KG1 (cell line): Measurements from ENCODE around the gene CSH2.
"Not testable (repeated sequence)": the region's sequence is repeated elsewhere in the genome, so short reads cannot be mapped to it uniquely, and the experiment has no call there.

Experiments used
- DNase-seq: peaks from one replicate; lab custom pipeline; 2025; lab: John Stamatoyannopoulos, UW

Gene CSH2

DNA sequence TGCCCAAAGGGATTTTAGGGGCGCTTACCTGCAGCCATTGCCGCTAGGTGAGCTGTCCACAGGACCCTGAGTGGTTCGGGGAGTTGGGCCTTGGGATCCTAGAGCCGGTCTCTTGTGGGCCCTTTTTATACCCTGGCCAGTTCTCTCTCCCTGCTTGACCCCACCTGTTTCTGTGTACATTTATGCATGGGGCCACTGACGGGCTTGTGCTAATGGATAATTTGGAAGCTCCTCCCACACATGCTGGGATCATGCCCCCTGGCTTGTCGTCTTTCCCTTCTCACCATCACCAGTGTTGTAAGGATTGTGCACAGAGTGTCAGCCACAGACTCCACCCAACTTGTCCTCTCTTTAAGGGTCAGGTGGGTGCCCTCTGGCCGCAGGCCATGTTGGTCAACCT is at the start of gene CSH2:
TSS of gene CSH2 (minus strand) at position 101 of the 400 bp plus-strand sequence. CDS start at position 38, 63 bp downstream.
- DNase-seq = not testable (repeated sequence)

DNA sequence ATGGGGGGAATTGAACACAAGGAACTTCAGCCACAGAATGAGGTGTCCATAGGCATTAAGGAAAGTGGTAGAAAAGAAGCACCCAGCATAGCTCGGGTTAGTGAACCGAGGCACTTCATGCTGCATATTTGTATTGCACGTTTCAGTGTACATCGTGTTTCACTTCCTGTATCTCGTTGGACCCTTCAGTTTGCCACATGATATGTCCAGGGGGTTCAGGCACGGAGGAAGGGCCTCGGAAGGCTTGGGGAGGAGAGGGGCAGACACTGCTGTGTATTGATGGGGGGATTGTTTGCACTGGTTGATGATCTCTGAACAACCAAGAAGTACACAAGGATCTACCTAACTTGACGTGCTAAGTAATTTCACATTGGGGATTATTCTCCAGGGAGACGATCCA is 48.9 kb upstream of the CSH2 start:
- not testable (repeated sequence) for DNase-seq

DNA sequence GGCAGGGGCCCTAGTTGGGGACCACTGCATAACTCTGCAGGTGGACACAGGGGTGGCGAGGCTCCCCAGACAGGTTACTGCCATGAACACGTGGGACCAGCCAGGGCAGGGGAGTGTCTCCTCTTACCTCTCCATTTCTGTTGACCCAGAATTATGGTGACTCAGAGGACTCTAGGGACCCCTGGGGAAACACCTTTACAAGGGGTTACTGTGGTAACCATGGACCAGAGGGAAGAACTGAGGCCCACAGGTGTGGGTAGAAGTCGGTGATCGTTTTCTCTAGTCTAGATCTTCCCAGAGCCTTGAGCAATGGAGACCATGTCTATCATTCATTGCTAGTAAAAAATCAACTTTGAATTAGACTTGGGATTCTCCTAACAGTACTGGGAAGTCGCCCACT is 47.3 kb upstream of the CSH2 start:
- DNase-seq = not testable (repeated sequence)

DNA sequence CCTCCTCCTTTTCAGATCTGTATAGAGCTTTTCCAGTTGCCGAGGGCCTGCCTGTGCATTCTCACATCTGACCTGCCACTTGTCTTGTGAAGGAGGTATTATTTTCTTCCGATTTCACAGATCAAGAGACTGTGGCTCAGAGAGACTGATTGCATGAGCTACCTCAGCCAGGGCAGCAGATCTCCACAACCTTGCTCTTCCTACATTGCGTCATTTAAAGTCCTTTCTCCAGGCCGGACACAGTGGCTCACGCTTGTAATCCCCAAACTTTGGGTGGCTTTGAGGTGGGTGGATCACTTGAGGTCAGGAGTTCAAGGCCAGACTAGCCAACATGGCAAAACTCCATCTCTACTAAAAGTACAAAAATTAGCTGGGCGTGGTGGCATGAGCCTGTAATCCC is 46.6 kb upstream of the CSH2 start:
- DNase-seq = not testable (repeated sequence)

DNA sequence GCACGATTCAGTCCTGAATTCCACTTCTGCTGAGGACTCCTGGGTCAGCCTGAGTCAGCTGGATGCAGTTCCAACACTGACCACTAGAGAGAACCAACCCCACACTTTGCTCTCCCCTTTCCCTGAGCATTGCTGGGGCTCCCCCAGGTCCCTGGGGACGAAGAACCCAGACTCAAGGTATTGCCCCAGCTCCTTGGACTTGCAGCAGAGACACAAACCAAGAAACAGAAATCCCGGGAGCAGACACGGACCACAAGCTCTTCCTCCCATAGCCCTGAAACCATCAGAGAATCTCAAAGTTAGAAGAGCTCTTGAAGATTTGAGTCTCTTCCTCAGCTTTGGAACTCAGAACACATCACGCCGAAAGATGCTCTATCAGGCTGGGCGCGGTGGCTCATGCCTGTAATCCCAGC is 45.8 kb upstream of the CSH2 start:
- DNase-seq = no peak

DNA sequence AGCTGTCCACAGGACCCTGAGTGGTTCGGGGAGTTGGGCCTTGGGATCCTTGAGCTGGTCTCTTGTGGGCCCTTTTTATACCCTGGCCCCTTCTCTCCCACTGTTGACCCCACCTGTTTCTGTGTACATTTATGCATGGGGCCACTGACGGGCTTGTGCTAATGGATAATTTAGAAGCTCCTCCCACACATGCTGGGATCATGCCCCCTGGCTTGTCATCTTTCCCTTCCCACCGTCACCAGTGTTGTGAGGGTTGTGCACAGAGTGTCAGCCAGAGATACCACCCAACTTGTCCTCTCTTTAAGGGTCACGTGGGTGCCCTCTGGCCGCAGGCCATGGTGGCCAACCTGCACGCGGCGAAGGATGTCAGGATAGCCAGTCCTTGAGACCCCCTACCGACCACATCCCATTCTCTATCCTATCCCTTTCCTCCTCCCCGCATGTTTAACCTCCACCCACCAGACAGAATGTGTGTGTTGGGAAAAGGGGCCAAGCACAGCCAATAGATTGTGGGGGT is 45.4 kb upstream of the CSH2 start, which contains the start of gene GH1:
TSS of gene GH1 (minus strand) at position 51 of the 517 bp plus-strand sequence. CDS start 63 bp downstream, outside the sequence.
- not testable (repeated sequence) for DNase-seq

DNA sequence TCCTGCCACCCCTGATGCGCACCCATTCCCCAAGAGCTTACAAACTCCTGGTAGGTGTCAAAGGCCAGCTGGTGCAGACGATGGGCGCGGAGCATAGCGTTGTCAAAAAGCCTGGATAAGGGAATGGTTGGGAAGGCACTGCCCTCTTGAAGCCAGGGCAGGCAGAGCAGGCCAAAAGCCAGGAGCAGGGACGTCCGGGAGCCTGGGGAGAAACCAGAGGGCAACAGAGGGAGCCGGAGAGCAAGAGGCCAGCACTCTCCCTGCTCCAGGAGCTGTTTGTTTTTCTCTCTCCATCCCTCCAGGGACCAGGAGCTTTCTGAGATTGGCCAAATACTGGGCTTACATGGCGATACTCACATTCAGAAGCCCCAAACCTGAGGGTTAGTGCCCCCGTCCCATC is 44.8 kb upstream of the CSH2 start:
- DNase-seq = no peak

DNA sequence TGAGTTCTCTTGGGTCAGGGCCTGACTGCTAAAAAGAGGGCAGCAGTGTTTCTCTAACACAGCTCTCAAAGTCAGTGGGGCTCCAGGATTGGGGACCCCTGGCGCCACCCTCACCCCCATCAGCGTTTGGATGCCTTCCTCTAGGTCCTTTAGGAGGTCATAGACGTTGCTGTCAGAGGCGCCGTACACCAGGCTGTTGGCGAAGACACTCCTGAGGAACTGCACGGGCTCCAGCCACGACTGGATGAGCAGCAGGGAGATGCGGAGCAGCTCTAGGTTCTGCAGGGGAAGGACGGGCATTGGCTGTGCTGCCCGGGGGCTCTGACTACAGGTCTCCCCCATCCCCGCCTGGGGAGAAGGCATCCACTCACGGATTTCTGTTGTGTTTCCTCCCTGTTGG is 44.2 kb upstream of the CSH2 start:
- DNase-seq = no peak

DNA sequence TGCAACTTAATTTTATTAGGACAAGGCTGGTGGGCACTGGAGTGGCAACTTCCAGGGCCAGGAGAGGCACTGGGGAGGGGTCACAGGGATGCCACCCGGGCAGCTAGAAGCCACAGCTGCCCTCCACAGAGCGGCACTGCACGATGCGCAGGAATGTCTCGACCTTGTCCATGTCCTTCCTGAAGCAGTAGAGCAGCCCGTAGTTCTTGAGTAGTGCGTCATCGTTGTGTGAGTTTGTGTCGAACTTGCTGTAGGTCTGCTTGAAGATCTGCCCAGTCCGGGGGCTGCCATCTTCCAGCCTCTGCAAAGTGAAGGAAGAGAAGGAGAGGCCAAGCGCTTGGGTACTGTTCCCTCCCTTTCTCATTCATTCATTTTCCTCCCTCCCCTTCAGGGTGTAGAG is 43.7 kb upstream of the CSH2 start:
- DNase-seq = not testable (repeated sequence)

DNA sequence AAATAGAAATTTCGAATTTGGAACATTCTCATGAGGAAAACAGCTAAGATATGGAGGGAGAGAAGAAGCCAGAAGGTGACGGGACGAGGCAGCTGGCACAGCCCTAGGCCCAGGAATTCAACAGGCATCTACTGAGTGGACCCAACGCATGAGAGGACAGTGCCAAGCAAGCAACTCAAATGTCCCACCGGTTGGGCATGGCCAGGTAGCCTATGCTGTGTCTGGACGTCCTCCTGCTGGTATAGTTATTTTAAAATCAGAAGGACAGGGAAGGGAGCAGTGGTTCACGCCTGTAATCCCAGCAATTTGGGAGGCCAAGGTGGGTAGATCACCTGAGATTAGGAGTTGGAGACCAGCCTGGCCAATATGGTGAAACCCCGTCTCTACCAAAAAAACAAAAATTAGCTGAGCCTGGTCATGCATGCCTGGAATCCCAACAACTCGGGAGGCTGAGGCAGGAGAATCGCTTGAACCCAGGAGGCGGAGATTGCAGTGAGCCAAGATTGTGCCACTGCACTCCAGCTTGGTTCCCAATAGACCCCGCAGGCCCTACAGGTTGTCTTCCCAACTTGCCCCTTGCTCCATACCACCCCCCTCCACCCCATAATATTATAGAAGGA is 43.2 kb upstream of the CSH2 start:
- DNase-seq = no peak

DNA sequence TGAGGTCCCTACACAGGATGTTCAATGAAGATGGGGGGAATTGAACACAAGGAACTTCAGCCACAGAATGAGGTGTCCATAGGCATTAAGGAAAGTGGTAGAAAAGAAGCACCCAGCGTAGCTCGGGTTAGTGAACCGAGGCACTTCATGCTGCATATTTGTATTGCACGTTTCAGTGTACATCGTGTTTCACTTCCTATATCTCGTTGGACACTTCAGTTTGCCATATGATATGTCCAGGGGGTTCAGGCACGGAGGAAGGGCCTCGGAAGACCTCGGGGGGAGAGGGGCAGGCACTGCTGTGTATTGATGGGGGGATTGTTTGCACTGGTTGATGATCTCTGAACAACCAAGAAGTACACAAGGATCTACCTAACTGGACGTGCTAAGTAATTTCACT is 42.3 kb upstream of the CSH2 start:
- DNase-seq = not testable (repeated sequence)

DNA sequence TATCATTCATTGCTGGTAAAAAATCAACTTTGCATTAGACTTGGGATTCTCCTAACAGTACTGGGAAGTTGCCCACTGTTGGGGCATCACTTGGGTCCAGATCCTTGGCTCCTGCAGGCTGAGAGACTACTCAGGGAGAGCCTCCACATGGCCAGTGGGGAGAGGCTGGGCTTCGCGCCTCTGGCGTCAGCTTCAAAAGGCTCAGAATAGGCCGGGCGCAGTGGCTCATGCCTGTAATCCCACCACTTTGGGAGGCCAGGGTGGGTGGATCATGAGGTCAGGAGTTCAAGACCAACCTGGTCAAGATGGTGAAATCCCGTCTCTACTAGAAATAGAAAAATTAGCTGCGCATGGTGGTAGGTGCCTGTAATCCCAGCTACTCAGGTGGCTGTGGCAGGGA is 41.0 kb upstream of the CSH2 start:
- no peak for DNase-seq

DNA sequence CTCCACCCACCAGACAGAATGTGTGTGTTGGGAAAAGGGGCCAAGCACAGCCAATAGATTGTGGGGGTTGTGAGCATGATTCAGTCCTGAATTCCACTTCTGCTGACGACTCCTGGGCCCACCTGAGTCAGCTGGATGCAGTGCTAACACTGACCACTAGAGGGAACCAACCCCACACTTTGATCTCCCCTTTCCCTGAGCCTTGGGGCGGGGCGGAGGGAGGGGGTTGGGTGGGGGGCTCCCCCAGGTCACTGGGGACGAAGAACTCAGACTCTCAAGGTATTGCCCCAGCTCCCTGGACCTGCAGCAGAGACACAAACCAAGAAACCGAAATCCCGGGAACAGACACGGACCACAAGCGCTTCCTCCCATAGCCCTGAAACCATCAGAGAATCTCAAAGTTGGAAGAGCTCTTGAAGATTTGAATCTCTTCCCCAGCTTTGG is 38.2 kb upstream of the CSH2 start:
- DNase-seq = no peak

DNA sequence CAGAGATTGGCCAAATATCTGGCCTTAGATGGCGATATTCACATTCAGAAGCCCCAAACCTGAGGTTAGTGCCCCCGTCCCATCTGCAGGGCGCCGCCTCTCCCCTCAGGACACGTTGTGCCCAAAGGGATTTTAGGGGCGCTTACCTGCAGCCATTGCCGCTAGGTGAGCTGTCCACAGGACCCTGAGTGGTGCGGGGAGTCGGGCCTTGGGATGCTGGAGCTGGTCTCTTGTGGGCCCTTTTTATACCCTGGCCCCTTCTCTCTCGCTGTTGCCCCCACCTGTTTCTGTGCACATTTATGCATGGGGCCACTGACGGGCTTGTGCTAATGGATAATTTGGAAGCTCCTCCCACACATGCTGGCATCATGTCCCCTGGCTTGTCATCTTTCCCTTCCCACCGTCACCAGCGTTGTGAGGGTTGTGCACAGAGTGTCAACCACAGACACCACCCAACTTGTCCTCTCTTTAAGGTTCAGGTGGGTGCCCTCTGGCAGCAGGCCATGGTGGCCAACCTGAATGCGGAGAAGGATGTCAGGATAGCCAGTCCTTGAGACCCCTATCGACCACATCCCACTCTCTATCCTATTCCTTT is 37.7 kb upstream of the CSH2 start, which contains the start of gene CSHL1:
TSS of gene CSHL1 (minus strand) at position 218 of the 595 bp plus-strand sequence. CDS start at position 156, 62 bp downstream.
- DNase-seq = no peak

DNA sequence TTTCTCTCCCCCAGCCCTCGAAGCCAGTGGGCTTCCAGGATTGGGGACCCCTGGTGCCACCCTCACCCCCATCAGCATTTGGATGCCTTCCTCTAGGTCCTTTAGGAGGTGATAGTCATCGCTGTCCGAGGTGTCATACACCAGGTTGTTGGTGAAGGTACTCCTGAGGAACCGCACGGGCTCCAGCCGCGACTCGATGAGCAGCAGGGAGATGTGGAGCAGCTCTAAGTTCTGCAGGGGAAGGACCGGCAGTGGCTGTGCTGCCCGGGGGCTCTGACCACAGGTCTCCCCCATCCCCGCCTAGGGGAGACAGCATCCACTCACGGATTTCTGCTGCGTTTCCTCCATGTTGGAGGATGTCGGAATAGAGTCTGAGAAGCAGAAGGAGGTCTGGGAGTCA is 36.6 kb upstream of the CSH2 start:
- DNase-seq = no peak

DNA sequence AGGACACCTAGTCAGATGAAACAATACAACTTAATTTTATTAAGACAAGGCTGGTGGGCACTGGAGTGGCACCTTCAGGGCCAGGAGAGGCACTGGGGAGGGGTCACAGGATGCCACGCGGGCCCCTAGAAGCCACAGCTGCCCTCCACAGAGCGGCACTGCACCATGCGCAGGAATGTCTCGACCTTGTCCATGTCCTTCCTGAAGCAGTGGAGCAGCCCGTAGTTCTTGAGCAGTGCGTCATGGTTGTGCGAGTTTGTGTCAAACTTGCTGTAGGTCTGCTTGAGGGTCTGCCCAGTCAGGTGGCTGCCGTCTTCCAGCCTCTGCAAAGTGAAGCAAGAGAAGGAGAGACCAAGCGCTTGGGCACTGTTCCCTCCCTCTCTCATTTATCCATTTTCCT is 36.1 kb upstream of the CSH2 start:
- DNase-seq = not testable (repeated sequence)

DNA sequence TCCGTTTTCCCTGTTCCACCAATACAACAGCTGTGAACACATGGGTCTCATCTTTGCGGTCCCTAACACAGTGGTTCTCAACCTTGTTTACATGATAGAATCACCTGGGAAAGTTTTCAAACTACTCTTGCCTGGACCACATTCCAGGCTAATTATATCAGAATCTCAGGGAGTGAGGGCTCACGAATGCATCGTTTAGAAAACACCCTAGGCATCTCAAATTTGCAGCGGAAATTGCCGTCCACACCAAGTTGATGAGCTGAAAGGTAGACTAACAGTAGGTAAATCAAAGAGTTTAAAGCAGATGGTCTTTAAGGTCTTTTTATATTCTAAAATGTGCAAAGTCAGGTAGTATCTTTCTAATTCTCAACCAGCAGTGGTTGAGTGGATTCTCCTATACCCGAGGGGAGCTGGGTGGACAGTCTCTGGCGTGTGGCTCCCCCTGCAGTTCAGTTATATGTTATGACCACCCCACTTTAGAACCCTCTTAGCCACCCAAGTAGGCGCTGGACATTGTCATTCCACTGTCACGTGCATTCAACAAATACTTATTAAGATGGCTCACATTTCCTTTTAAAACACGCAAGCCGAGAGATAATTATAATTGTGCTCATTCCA is 33.8 kb upstream of the CSH2 start:
- not testable (repeated sequence) for DNase-seq

DNA sequence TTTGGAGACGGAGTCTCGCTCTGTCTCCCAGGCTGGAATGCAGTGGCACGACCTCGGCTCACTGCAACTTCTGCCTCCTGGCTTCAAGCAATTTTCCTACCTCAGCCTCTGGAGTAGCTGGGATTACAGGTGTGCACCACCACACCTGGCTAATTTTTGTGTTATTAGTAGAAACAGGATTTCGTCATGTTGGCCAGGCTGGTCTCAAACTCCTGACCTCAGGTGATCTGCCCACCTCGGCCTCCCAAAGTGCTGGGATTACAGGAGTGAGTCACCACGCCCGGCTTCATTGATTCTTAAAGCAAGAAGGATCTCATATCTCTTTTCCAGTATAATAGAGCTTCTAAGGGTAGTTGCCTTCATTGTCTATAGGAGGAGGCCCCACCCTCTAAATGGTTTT is 31.3 kb upstream of the CSH2 start:
- DNase-seq = not testable (repeated sequence)

DNA sequence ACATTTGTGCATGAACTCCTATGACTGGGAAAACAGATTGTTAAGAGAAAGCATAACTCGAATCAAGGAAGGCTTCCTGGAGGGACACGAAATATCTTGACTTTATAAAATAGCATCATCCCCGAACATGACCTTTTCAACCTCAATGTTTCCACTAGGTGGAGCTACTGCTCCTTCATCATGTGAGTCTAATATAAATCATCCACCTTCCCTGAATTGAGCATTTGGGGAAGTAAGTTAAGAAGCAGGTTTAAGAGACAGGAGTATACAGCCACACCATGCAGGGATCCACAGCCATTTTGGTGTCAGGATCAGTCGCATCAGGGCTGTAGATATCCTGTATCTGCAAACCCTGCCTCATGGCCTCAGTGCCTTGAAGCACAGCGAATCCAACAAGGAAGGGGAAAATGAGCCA is 30.3 kb upstream of the CSH2 start:
- DNase-seq = not testable (repeated sequence)

DNA sequence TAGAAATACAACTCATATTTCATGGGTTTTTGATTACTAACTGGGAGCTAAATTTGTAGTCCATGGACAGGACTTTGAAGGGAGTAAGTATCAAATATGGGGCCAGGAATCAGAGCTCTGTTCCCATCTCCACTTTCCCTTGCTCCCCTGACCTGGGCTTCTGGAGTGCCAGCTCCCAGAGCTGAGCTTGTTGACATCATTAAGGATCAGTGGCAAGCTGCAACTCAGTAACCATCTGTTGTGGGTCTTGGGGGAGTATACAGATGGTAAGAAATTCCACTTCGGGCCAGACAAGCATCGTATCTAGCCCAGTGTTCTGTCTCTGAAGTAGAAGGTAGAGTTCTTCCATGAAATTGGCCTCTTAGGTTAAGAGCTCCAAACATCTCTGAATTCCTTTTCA is 28.5 kb upstream of the CSH2 start:
- DNase-seq = not testable (repeated sequence)

DNA sequence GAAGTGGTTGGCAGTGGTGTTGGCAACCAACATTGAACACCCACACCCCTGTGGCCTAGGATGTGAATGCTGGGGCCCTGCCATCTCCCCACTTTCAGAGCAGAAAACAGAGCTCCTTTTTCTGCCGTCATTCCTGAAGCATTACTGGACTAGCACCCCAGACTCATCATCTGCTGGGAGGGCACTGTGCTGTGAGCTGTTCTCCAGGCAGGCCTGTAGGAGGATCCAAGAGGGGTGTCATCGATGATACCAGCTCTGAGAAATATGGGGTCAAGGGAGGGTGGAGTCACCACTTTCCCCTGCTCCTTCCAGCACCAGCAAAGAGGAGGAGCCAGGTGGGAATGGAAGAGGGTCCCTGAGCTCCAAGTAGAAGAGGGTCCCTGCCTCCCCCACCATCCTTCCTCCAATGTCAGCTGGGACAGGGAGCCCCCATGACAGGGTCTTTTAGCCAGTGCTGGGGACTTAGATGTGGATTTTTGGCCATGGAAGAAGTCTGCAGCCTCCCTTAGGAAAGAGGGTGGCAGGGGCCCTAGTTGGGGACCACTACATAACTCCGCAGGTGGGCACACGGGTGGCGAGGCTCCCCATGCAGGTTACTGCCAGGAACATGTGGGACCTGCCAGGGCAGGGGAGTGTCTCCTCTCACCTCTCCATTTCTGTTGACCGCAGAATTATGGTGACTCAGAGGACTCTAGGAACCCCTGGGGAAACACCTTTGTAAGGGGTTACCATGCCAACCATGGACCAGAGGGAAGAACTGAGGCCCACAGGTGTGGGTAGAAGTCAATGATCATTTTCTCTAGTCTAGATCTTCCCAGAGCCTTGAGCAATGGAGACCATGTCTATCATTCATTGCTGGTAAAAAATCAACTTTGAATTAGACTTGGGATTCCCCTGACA is 25.7 kb upstream of the CSH2 start:
- not testable (repeated sequence) for DNase-seq
